Measurements from ENCODE around the gene RBMS2. TPM values are rescaled to one million over a fixed set of nuclear protein-coding genes. Genes with fewer than 3 reads are reported as not detected.

Gene RBMS2
- total and polyA plus RNA-seq, 9 of the 15 experiments (the other 6 are each of a cell fraction or from before 2014, with no cell fraction given), result 0.08 to 10.5 (median 0.31) TPM

DNA sequence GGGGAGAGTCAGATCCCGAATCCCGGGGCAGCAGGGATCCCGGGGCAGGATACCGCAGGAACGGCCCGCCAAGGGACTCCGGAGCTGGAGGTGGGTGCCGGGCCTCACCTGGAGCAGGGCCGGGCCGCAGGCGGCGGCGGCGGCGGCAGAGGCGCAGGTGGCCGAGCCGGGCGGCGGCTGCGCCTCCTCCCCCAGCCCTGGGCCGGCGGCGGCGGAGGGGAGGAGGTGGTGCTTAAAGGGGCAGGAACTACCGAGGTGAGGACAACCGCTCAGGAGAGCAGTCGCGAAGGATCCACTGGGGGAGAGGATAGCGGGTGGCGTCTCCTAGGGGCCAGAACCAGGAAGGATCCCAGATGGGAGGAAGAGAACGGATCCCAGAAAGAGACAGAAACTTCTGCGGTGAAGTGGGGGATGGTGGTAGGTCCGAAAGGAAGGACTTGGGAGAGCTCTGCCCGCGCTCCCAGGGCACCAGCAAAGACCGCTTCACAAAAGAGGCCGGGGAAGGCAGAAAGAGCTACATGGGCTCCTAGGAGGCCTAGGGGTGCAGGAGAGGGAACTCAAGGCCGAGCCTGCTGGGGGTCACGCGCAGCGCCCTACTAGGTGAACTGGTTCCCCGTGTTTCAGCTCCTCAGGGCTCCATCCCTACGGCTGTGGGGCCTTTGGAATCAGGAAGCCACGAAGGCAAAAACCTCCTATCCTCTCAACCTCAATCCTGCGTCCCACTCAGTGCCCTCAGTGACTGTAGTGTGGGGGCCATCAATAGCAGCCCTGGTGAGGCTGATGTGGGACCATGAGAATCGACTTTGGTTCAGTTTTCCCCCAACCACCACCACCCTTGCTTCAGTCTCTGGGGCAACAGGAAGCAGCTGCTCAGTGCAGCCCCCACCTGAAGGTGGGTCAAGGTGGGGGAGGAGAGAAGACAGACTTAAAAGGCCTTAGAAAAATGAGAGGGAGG is 113.5 kb downstream of the RBMS2 start (continued):
- no peak for TF ChIP-seq E2F1 (CRISPR knock-in tag; IDR thresholded peaks at IDR 0.05)
- TF ChIP-seq SPI1 (IDR thresholded peaks at IDR 0.05; ENCODE audit: borderline replicate concordance, low read depth, low read length), result peak; percentile 32; the same call in 1 of the 2 replicates
- peak; percentile 46 for TF ChIP-seq MEIS2 (IDR thresholded peaks at IDR 0.05; ENCODE audit: partially characterized antibody)
- peak; percentile 32 to 39; a peak in 2 of 4 replicates for TF ChIP-seq MAZ (CRISPR knock-in tag; conservative IDR thresholded peaks at IDR 0.05 in 1 of 2, IDR thresholded peaks at IDR 0.05 in 1 of 2)
- no peak for TF ChIP-seq ZBTB26 (CRISPR knock-in tag; IDR thresholded peaks at IDR 0.05)
- TF ChIP-seq ZNF184 (CRISPR knock-in tag; IDR thresholded peaks at IDR 0.05), result no peak
- peak; percentile 28; the same call in 1 of the 2 replicates for TF ChIP-seq TEAD4 (IDR thresholded peaks at IDR 0.05; ENCODE audit: low read length)
- no peak for TF ChIP-seq TEAD4 (CRISPR knock-in tag; IDR thresholded peaks at IDR 0.05; ENCODE audit: borderline replicate concordance)
- peak; percentile 81 for TF ChIP-seq CTBP1 (IDR thresholded peaks at IDR 0.05; ENCODE audit: borderline replicate concordance)
- no peak for TF ChIP-seq ZNF12 (CRISPR knock-in tag; IDR thresholded peaks at IDR 0.05)
- TF ChIP-seq FIP1L1 (IDR thresholded peaks at IDR 0.05; ENCODE audit: low read depth, low read length, poor library complexity, severe bottlenecking), result no peak
- TF ChIP-seq, protein P1, sequence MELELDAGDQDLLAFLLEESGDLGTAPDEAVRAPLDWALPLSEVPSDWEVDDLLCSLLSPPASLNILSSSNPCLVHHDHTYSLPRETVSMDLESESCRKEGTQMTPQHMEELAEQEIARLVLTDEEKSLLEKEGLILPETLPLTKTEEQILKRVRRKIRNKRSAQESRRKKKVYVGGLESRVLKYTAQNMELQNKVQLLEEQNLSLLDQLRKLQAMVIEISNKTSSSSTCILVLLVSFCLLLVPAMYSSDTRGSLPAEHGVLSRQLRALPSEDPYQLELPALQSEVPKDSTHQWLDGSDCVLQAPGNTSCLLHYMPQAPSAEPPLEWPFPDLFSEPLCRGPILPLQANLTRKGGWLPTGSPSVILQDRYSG (tag; conservative IDR thresholded peaks at IDR 0.05; ENCODE audit: low read depth), result no peak
- peak; percentile 24; the same call in 1 of the 2 replicates for TF ChIP-seq ZBTB2 (IDR thresholded peaks at IDR 0.05)
- TF ChIP-seq, protein P2, sequence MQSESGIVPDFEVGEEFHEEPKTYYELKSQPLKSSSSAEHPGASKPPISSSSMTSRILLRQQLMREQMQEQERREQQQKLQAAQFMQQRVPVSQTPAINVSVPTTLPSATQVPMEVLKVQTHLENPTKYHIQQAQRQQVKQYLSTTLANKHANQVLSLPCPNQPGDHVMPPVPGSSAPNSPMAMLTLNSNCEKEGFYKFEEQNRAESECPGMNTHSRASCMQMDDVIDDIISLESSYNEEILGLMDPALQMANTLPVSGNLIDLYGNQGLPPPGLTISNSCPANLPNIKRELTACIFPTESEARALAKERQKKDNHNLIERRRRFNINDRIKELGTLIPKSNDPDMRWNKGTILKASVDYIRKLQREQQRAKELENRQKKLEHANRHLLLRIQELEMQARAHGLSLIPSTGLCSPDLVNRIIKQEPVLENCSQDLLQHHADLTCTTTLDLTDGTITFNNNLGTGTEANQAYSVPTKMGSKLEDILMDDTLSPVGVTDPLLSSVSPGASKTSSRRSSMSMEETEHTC (IDR thresholded peaks at IDR 0.05), result no peak
- no peak for TF ChIP-seq PRDM10 (IDR thresholded peaks at IDR 0.05; ENCODE audit: partially characterized antibody)

Measured in K562 (cell line).